Panc1 (cell line): Measurements from ENCODE around the gene C1orf159. TPM values are rescaled to one million over a fixed set of nuclear protein-coding genes. Genes with fewer than 3 reads are reported as not detected.

ENCODE experiments used
- ATAC-seq: fragments of 200-7000 bp; cut with Tn5 transposase; 2 replicates; pipeline ENCODE4 v1.9.1; 2020; ENCODE audit warnings: mild to moderate bottlenecking, moderate library complexity
- BruUV-seq: library from RNA; stranded (reverse); fragments of 400-500 nt; replicated peaks from 2 replicates; lab custom pipeline; 2021; lab: Mats Ljungman, UMichigan
- CTCF ChIA-PET: fragments of 300-600 bp; sonication (Branson Sonifier 250); formaldehyde crosslinking; loops from one replicate; lab custom pipeline; 2022; ENCODE audit warnings: antibody characterized with exemption; lab: Charles Lee
- POLR2A ChIA-PET: fragments of 300-600 bp; sonication (Branson Sonifier 250); formaldehyde crosslinking; loops from one replicate; lab custom pipeline; 2022; ENCODE audit warnings: antibody characterized with exemption; lab: Charles Lee
- DNase-seq: peaks from one replicate; pipeline ENCODE4 v3.0.0-alpha.2; 2010; ENCODE audit warnings: low read depth, low spot score
- H3K27ac ChIP-seq: 2 replicates; pipeline ENCODE4 v1.5.1; 2011; ENCODE audit warnings: mild to moderate bottlenecking, low read length, inconsistent platforms
- H3K27me3 ChIP-seq: fragments of 200-500 bp; sonication (Bioruptor generic); 2 replicates; pipeline ENCODE4 v1.6.0; 2014; ENCODE audit warnings: low read length, inconsistent platforms; ENCODE audit not compliant: control insufficient read depth, insufficient read depth
- H3K36me3 ChIP-seq: fragments of 200-500 bp; sonication (Bioruptor generic); 2 replicates; pipeline ENCODE4 v1.5.1; 2014; ENCODE audit warnings: inconsistent platforms, mild to moderate bottlenecking, low read length, moderate library complexity; ENCODE audit not compliant: control insufficient read depth, insufficient read depth
- H3K4me1 ChIP-seq: 2 replicates; pipeline ENCODE4 v1.5.1; 2011; ENCODE audit warnings: inconsistent platforms, mild to moderate bottlenecking, low read length, moderate library complexity; ENCODE audit not compliant: control insufficient read depth, insufficient read depth
- H3K4me3 ChIP-seq, 2 experiments: 2 replicates each; pipeline ENCODE4 v1.5.1; 2011 to 2012; ENCODE audit warnings: low read depth in 2 of 2, low read length in 2 of 2, mild to moderate bottlenecking in 2 of 2, inconsistent platforms in 1 of 2, moderate library complexity in 1 of 2
- H3K9me3 ChIP-seq: fragments of 200-500 bp; sonication (Bioruptor generic); 2 replicates; pipeline ENCODE4 v1.5.1; 2014; ENCODE audit warnings: low read depth, mild to moderate bottlenecking, inconsistent platforms, low read length, moderate library complexity; ENCODE audit not compliant: control insufficient read depth, insufficient read depth
- CTCF ChIP-seq: fragments of 450-650 bp; IDR thresholded peaks from 2 replicates; pipeline ENCODE4 v1.5.1; 2017; ENCODE audit warnings: mild to moderate bottlenecking
- POLR2AphosphoS5 ChIP-seq: IDR thresholded peaks from 2 replicates; pipeline ENCODE4 v1.6.1; 2012; ENCODE audit warnings: mild to moderate bottlenecking, low read depth, low read length, moderate library complexity
- REST ChIP-seq, 2 experiments: IDR thresholded peaks; 2 replicates each; pipeline ENCODE4 v1.6.1; 2011 to 2012; ENCODE audit warnings: low read depth in 2 of 2, control low read depth in 1 of 2, low read length in 1 of 2, mild to moderate bottlenecking in 1 of 2, moderate library complexity in 1 of 2; ENCODE audit not compliant: insufficient read depth in 1 of 2
- SIN3A ChIP-seq: IDR thresholded peaks from 2 replicates; pipeline ENCODE4 v1.6.1; 2012; ENCODE audit warnings: low read depth, mild to moderate bottlenecking, low read length, moderate library complexity, borderline replicate concordance; ENCODE audit not compliant: insufficient read depth
- TCF7L2 ChIP-seq: IDR thresholded peaks from 2 replicates; pipeline ENCODE4 v1.6.1; 2011; ENCODE audit warnings: mild to moderate bottlenecking, low read depth, low read length, inconsistent platforms
- in situ Hi-C: cut with HindIII; loops from 2 replicates; pipeline ENCODE4 v1.10.0; 2016; ENCODE audit warnings: low sequenced_read_pairs, low pct_unique_long_range_greater_than_20kb
- intact Hi-C: fragments of 100-400 bp; cut with micrococcal nuclease; formaldehyde crosslinking; loops from one replicate; pipeline ENCODE4 v1.10.0; 2022; ENCODE audit not compliant: unreplicated experiment
- total RNA-seq: library from RNA; stranded (reverse); gene quantifications from one replicate; pipeline ENCODE4 v1.2.1, GENCODE V29; 2021; ENCODE audit not compliant: unreplicated experiment

The C1orf159 gene
- total RNA-seq, 1 experiment from 2014 or later, result 28.8 TPM

GRCh38 chr1:1042835-1043234 is 73.1 kb downstream of the C1orf159 start:
- H3K27ac ChIP-seq, result no peak overlapping the region
- in situ Hi-C loops (no loop called here), intact Hi-C loops (no loop called here)
- ATAC-seq (no peak), DNase-seq (no peak)
- H3K36me3 ChIP-seq, result no peaks in the 10 kb centered on the region
- no TSS peak for BruUV-seq
- H3K27me3 ChIP-seq, result no peaks in the 10 kb centered on the region
- H3K9me3 ChIP-seq, result no peaks in the 10 kb centered on the region
- TF ChIP-seq CTCF (no peak), POLR2AphosphoS5 (no peak), SIN3A (no peak), REST (IDR thresholded peaks at IDR 0.05; ENCODE audit: insufficient read depth in 1 of 2, low read depth in 2 of 2, low read length in 1 of 2) (no peak), TCF7L2 (no peak)
- H3K4me3 ChIP-seq, result no peak overlapping the region
- ChIA-PET POLR2A (no interaction called here), CTCF (no interaction called here)
- peaks cover 8% of the 10 kb centered on the region; the same call in 1 of the 2 replicates for H3K4me1 ChIP-seq

GRCh38 chr1:1041873-1042272 is 74.0 kb downstream of the C1orf159 start:
- no peak overlapping the region for H3K27ac ChIP-seq

GRCh38 chr1:1041092-1041523 is 74.8 kb downstream of the C1orf159 start:
- in situ Hi-C loops, result no loop called here
- TF ChIP-seq SIN3A (no peak), CTCF (no peak), REST (IDR thresholded peaks at IDR 0.05; ENCODE audit: insufficient read depth in 1 of 2, low read depth in 2 of 2, low read length in 1 of 2) (no peak), TCF7L2 (no peak), POLR2AphosphoS5 (no peak)
- no TSS peak for BruUV-seq
- ATAC-seq (no peak), DNase-seq (no peak)
- H3K27ac ChIP-seq, result no peak overlapping the region
- POLR2A ChIA-PET, result no interaction called here
- H3K36me3 ChIP-seq, result no peaks in the 10 kb centered on the region
- H3K9me3 ChIP-seq, result no peaks in the 10 kb centered on the region
- CTCF ChIA-PET, result no interaction called here
- H3K27me3 ChIP-seq, result no peaks in the 10 kb centered on the region
- H3K4me1 ChIP-seq, result peaks cover 8% of the 10 kb centered on the region; the same call in 1 of the 2 replicates
- no peak overlapping the region for H3K4me3 ChIP-seq
- intact Hi-C loops, result no loop called here

More at GRCh38 chr1:1041873-1042272, 74.0 kb downstream of the C1orf159 start:
- no peaks in the 10 kb centered on the region for H3K9me3 ChIP-seq
- ATAC-seq, result no peak
- BruUV-seq, result no TSS peak
- no peak for DNase-seq
- no peak overlapping the region for H3K4me3 ChIP-seq
- no peaks in the 10 kb centered on the region for H3K27me3 ChIP-seq
- peaks cover 8% of the 10 kb centered on the region; the same call in 1 of the 2 replicates for H3K4me1 ChIP-seq
- H3K36me3 ChIP-seq, result no peaks in the 10 kb centered on the region
- CTCF ChIA-PET, result no interaction called here
- intact Hi-C loops, result no loop called here
- POLR2A ChIA-PET, result no interaction called here
- in situ Hi-C loops, result no loop called here
- TF ChIP-seq POLR2AphosphoS5, result no peak
